ENCODE results near the gene DNAJC12.

The DNAJC12 gene

GRCh38 chr10:67788028-67788886 is 49.7 kb downstream of the DNAJC12 start:
- Histone ChIP-seq H3K4me1 (ENCODE audit: insufficient read depth, low read length, severe bottlenecking) (peaks cover 36% of the 10 kb centered on the region), H3K79me2 (ENCODE audit: insufficient read depth, low read length) (no peaks in the 10 kb centered on the region), H3K9me2 (ENCODE audit: low read depth, low read length) (no peaks in the 10 kb centered on the region), H3F3A (ENCODE audit: insufficient read depth, low read length) (no peaks in the 10 kb centered on the region), H3K27me3 (ENCODE audit: insufficient read depth, low read length) (no peaks in the 10 kb centered on the region), H3K36me3 (ENCODE audit: insufficient read depth, low read length) (no peaks in the 10 kb centered on the region), H4K20me1 (ENCODE audit: insufficient read depth, low read length) (no peaks in the 10 kb centered on the region), H3K4me2 (ENCODE audit: low read length) (peak overlapping the region; percentile 65), H2AFZ (ENCODE audit: low read length) (peak overlapping the region; percentile 31; the same call in 1 of the 2 replicates), H3K9me3 (ENCODE audit: low read length) (no peaks in the 10 kb centered on the region), H3K27ac (ENCODE audit: low read depth, low read length, poor library complexity, severe bottlenecking) (no peak overlapping the region), H3K4me3 (ENCODE audit: low read depth, low read length, poor library complexity, severe bottlenecking) (peak overlapping the region; percentile 26), H3K9ac (ENCODE audit: low read length) (peak overlapping the region; percentile 13; the same call in 1 of the 2 replicates)
- TF ChIP-seq EZH2 (IDR thresholded peaks at IDR 0.05; ENCODE audit: borderline replicate concordance, low read length) = no peak
- TF ChIP-seq CTCF (IDR thresholded peaks at IDR 0.05; ENCODE audit: low read length) = peak; percentile 93

- TF ChIP-seq EZH2 (IDR thresholded peaks at IDR 0.05; ENCODE audit: borderline replicate concordance, low read length) (no peak), CTCF (IDR thresholded peaks at IDR 0.05; ENCODE audit: low read length) (no peak)
- Histone ChIP-seq H3K9me2 (ENCODE audit: low read depth, low read length) (no peaks in the 10 kb centered on the region), H3K9me3 (ENCODE audit: low read length) (no peaks in the 10 kb centered on the region), H3K9ac (ENCODE audit: low read length) (no peak overlapping the region), H3K4me1 (ENCODE audit: insufficient read depth, low read length, severe bottlenecking) (peaks cover 51% of the 10 kb centered on the region), H3K4me3 (ENCODE audit: low read depth, low read length, poor library complexity, severe bottlenecking) (no peak overlapping the region), H3K4me2 (ENCODE audit: low read length) (no peak overlapping the region), H2AFZ (ENCODE audit: low read length) (no peak overlapping the region; the same call in 1 of the 2 replicates), H3F3A (ENCODE audit: insufficient read depth, low read length) (peaks cover 3% of the 10 kb centered on the region; the same call in 1 of the 2 replicates), H3K36me3 (ENCODE audit: insufficient read depth, low read length) (no peaks in the 10 kb centered on the region), H4K20me1 (ENCODE audit: insufficient read depth, low read length) (no peaks in the 10 kb centered on the region), H3K27me3 (ENCODE audit: insufficient read depth, low read length) (no peaks in the 10 kb centered on the region), H3K27ac (ENCODE audit: low read depth, low read length, poor library complexity, severe bottlenecking) (no peak overlapping the region), H3K79me2 (ENCODE audit: insufficient read depth, low read length) (no peaks in the 10 kb centered on the region)
These were observed 52.9 kb downstream of the DNAJC12 start for GRCh38 chr10:67785098-67785497.

DNA sequence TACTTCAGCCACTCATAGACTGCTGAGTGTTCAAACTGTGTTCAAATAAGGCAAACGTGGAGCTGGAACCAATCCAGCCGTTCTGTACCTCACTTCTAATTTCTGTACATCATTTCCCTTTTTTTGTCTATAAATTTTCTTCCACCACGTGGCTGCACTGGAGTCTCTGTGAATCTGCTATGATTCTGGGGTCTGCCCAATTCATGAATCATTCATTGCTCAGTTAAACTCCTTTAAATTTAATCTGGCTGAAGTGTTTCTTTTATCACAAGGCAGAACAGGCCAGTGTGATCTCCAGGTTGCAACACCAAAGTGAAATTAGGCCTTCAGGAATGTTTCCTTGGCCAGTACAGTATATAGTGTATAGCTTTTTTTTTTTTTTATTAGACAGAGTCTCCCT is 53.5 kb downstream of the DNAJC12 start:
- Histone ChIP-seq H3K27me3 (ENCODE audit: insufficient read depth, low read length) (no peaks in the 10 kb centered on the region), H3K4me3 (ENCODE audit: low read depth, low read length, poor library complexity, severe bottlenecking) (no peak overlapping the region), H3K9ac (ENCODE audit: low read length) (no peak overlapping the region), H3K4me2 (ENCODE audit: low read length) (peak overlapping the region; percentile 58; the same call in 1 of the 2 replicates), H4K20me1 (ENCODE audit: insufficient read depth, low read length) (no peaks in the 10 kb centered on the region), H3K9me3 (ENCODE audit: low read length) (no peaks in the 10 kb centered on the region), H3K79me2 (ENCODE audit: insufficient read depth, low read length) (no peaks in the 10 kb centered on the region), H3K27ac (ENCODE audit: low read depth, low read length, poor library complexity, severe bottlenecking) (peak overlapping the region; percentile 50), H2AFZ (ENCODE audit: low read length) (no peak overlapping the region), H3K36me3 (ENCODE audit: insufficient read depth, low read length) (no peaks in the 10 kb centered on the region), H3F3A (ENCODE audit: insufficient read depth, low read length) (peaks cover 3% of the 10 kb centered on the region; the same call in 1 of the 2 replicates), H3K9me2 (ENCODE audit: low read depth, low read length) (no peaks in the 10 kb centered on the region), H3K4me1 (ENCODE audit: insufficient read depth, low read length, severe bottlenecking) (peaks cover 57% of the 10 kb centered on the region)
- TF ChIP-seq CTCF (IDR thresholded peaks at IDR 0.05; ENCODE audit: low read length) = no peak
- no peak for TF ChIP-seq EZH2 (IDR thresholded peaks at IDR 0.05; ENCODE audit: borderline replicate concordance, low read length)

All from OCI-LY1 (cell line).